Measurements from ENCODE around the gene BIN1. TPM values are rescaled to one million over a fixed set of nuclear protein-coding genes. Genes with fewer than 3 reads are reported as not detected.

Gene BIN1
- total RNA-seq, 6 donors from 2014 or later: 32.3 to 57.0 (median 42.9) TPM

DNA sequence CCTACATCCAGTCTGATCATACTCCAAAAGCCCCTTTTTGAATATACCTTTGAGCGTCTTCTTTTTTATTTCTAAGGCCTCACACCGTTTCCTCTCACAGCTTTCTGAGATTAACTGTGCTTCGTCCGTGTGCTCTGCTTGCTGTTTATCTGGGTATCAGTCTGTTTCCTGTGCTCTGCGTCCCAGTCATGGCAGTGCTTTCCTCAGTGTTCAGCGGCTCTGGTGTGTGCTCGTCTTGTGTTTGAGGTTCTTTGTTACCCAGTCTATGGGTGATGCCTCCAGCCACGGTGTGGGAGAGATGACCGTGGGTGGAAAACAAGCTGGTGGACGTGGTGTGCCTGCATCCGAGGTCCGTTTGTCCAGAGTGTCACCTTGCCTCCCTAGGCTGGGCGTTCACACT, 33.6 kb upstream of the BIN1 start:
- Histone ChIP-seq H3K9me3 (no peaks in the 10 kb centered on the region), H3K27ac (no peak overlapping the region), H3K4me3 (no peak overlapping the region), H3K36me3 (no peaks in the 10 kb centered on the region), H3K27me3 (no peaks in the 10 kb centered on the region), H3K4me1 (peaks cover 0 to 3% (median 0%) of the 10 kb centered on the region in 4 donors)
- no peak for TF ChIP-seq POLR2AphosphoS5 (IDR thresholded peaks at IDR 0.05)
- TF ChIP-seq, protein P1, sequence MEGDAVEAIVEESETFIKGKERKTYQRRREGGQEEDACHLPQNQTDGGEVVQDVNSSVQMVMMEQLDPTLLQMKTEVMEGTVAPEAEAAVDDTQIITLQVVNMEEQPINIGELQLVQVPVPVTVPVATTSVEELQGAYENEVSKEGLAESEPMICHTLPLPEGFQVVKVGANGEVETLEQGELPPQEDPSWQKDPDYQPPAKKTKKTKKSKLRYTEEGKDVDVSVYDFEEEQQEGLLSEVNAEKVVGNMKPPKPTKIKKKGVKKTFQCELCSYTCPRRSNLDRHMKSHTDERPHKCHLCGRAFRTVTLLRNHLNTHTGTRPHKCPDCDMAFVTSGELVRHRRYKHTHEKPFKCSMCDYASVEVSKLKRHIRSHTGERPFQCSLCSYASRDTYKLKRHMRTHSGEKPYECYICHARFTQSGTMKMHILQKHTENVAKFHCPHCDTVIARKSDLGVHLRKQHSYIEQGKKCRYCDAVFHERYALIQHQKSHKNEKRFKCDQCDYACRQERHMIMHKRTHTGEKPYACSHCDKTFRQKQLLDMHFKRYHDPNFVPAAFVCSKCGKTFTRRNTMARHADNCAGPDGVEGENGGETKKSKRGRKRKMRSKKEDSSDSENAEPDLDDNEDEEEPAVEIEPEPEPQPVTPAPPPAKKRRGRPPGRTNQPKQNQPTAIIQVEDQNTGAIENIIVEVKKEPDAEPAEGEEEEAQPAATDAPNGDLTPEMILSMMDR (IDR thresholded peaks at IDR 0.05): no peak
- 67 to 69% methylated on average over 13 of the region's 13 CpGs for WGBS, 2 donors
- DNase-seq (no peak), ATAC-seq (ENCODE audit: low FRiP score in 2 of 2) (no peak)

DNA sequence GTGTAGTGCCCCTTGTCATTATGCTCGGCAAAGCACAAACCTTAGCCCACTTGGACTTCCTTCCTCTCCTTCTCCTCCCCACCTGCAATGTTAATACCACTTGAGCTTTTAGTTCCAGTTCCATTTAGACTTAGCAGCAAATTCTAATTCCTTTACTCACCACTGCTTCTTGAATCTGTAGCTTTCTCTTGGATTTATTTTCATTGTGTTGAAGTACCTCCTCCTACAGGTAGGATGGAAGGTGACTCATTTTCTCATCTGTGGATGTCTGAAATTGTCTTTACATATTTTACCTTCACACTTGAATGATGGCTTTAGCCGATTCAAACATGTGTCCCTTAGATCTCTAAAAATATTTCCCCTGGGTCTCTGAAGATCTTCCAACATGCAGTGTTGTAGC, 32.8 kb upstream of the BIN1 start:
- Histone ChIP-seq H3K9me3 (no peaks in the 10 kb centered on the region), H3K4me1 (peaks cover 0 to 3% (median 0%) of the 10 kb centered on the region in 4 donors), H3K36me3 (no peaks in the 10 kb centered on the region), H3K27me3 (no peaks in the 10 kb centered on the region), H3K27ac (no peak overlapping the region), H3K4me3 (no peak overlapping the region)
- DNase-seq: no peak
- 65 to 70% methylated on average over 2 of the region's 2 CpGs for WGBS, 2 donors
- TF ChIP-seq, protein P1 (IDR thresholded peaks at IDR 0.05): no peak
- TF ChIP-seq POLR2A (IDR thresholded peaks at IDR 0.05) (no peak), POLR2AphosphoS5 (IDR thresholded peaks at IDR 0.05) (no peak), EP300 (IDR thresholded peaks at IDR 0.05) (no peak)
- ATAC-seq (ENCODE audit: low FRiP score in 2 of 2): no peak

GRCh38 chr2:127138281-127138680, 31.3 kb upstream of the BIN1 start:
- DNase-seq (peak in 1 of 2 donors; percentile 45), ATAC-seq (ENCODE audit: low FRiP score in 2 of 2) (no peak)
- 87 to 94% methylated on average over 5 to 12 of the region's 12 CpGs for WGBS, 2 donors
- Histone ChIP-seq H3K27me3 (no peaks in the 10 kb centered on the region), H3K4me1 (no peaks in the 10 kb centered on the region), H3K9me3 (no peaks in the 10 kb centered on the region), H3K4me3 (no peak overlapping the region), H3K27ac (no peak overlapping the region), H3K36me3 (no peaks in the 10 kb centered on the region)
- TF ChIP-seq EP300 (IDR thresholded peaks at IDR 0.05): no peak
- no peak for TF ChIP-seq POLR2AphosphoS5 (IDR thresholded peaks at IDR 0.05)
- TF ChIP-seq, protein P1 (IDR thresholded peaks at IDR 0.05): no peak
- no peak for TF ChIP-seq POLR2A (IDR thresholded peaks at IDR 0.05)

DNA sequence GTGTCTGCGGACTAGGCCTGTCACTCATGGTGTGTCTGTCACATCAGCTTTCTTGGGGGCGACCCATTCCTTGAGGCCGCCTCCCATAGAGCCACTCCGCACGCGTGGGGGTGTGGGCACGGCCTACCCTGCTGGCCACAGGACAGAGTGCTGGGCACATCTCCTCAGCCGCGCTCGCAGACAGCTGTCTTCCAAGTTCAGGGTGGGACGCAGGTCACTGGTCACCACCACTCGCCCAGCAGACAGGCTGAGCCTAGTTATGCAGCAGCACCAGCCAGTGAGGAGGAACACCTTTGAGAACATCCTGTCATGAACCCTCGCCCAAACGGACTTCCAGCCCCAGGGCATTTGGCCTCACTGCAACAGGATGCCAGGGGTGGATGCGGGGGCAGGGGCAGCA, 30.8 kb upstream of the BIN1 start:
- 91 to 95% methylated on average over 7 to 15 of the region's 15 CpGs for WGBS, 2 donors
- ATAC-seq (ENCODE audit: low FRiP score in 2 of 2) (no peak), DNase-seq (peak in 1 of 2 donors; percentile 56)
- Histone ChIP-seq H3K4me3 (no peak overlapping the region), H3K36me3 (no peaks in the 10 kb centered on the region), H3K9me3 (no peaks in the 10 kb centered on the region), H3K27ac (no peak overlapping the region), H3K27me3 (no peaks in the 10 kb centered on the region), H3K4me1 (no peaks in the 10 kb centered on the region)
- TF ChIP-seq, protein P1 (IDR thresholded peaks at IDR 0.05): no peak
- TF ChIP-seq POLR2A (IDR thresholded peaks at IDR 0.05) (no peak), EP300 (IDR thresholded peaks at IDR 0.05) (no peak), POLR2AphosphoS5 (IDR thresholded peaks at IDR 0.05) (no peak)

GRCh38 chr2:127137225-127137624, 30.3 kb upstream of the BIN1 start:
- WGBS, 2 donors: 70 to 84% methylated on average over 2 to 12 of the region's 12 CpGs
- no peak overlapping the region for H3K27ac ChIP-seq
- ATAC-seq (ENCODE audit: low FRiP score in 2 of 2): peak in 1 of 2 donors; percentile 28

More at GRCh38 chr2:127137225-127137624, 30.3 kb upstream of the BIN1 start:
- DNase-seq: peak in 1 of 2 donors; percentile 64
- H3K36me3 ChIP-seq: no peaks in the 10 kb centered on the region
- H3K4me3 ChIP-seq: no peak overlapping the region
- no peaks in the 10 kb centered on the region for H3K4me1 ChIP-seq
- no peaks in the 10 kb centered on the region for H3K27me3 ChIP-seq
- no peaks in the 10 kb centered on the region for H3K9me3 ChIP-seq
- TF ChIP-seq EP300 (IDR thresholded peaks at IDR 0.05): no peak
- TF ChIP-seq POLR2AphosphoS5 (IDR thresholded peaks at IDR 0.05): no peak
- no peak for TF ChIP-seq POLR2A (IDR thresholded peaks at IDR 0.05)
- TF ChIP-seq, protein P1 (IDR thresholded peaks at IDR 0.05): no peak
